Fibroblast of lung (primary cell): Measurements from ENCODE around the gene WDR48. TPM values are rescaled to one million over a fixed set of nuclear protein-coding genes. Genes with fewer than 3 reads are reported as not detected.

Source experiments
- DNase-seq, 2 donors: peaks; one replicate each; pipeline versions ENCODE4 v3.0.0 to v3.0.0-alpha.2; 2010; ENCODE audit warnings: low read depth in 2 of 2
- H2AFZ ChIP-seq: 2 replicates; pipeline ENCODE4 v1.5.1; 2012; ENCODE audit warnings: low read length, control low read depth, inconsistent platforms
- H3K27ac ChIP-seq: 2 replicates; pipeline ENCODE4 v1.5.1; 2011; ENCODE audit warnings: low read length, control low read depth; ENCODE audit not compliant: insufficient read depth
- H3K27me3 ChIP-seq: 2 replicates; pipeline ENCODE4 v1.5.1; 2011; ENCODE audit warnings: mild to moderate bottlenecking, low read length; ENCODE audit not compliant: control insufficient read depth, insufficient read depth
- H3K36me3 ChIP-seq: 2 replicates; pipeline ENCODE4 v1.5.1; 2011; ENCODE audit warnings: low read length; ENCODE audit not compliant: control insufficient read depth, insufficient read depth
- H3K4me1 ChIP-seq: 2 replicates; pipeline ENCODE4 v1.5.1; 2011; ENCODE audit warnings: low read length; ENCODE audit not compliant: control insufficient read depth, insufficient read depth; ENCODE audit errors: extremely low read depth
- H3K4me2 ChIP-seq: 2 replicates; pipeline ENCODE4 v1.5.1; 2011; ENCODE audit warnings: low read length, control low read depth; ENCODE audit not compliant: insufficient read depth; ENCODE audit errors: extremely low read depth
- H3K4me3 ChIP-seq, 4 experiments: fragments of 200-600 bp in 1 of 4; sonication (generic) in 1 of 4; replicated peaks in 1 of 4; 2 replicates each; pipeline ENCODE4 v1.5.1; 2011 to 2016; ENCODE audit warnings: low read length in 4 of 4, low read depth in 3 of 4, mild to moderate bottlenecking in 3 of 4, control low read depth in 2 of 4, inconsistent platforms in 1 of 4, mixed read lengths in 1 of 4; ENCODE audit not compliant: insufficient read depth in 1 of 4; ENCODE audit errors: control extremely low read depth in 1 of 4
- H3K79me2 ChIP-seq: 2 replicates; pipeline ENCODE4 v1.5.1; 2012; ENCODE audit warnings: mild to moderate bottlenecking, low read length, inconsistent platforms; ENCODE audit not compliant: control insufficient read depth, insufficient read depth
- H3K9ac ChIP-seq: 2 replicates; pipeline ENCODE4 v1.5.1; 2011; ENCODE audit warnings: mild to moderate bottlenecking, low read length, control low read depth; ENCODE audit not compliant: insufficient read depth
- H3K9me3 ChIP-seq: 2 replicates; pipeline ENCODE4 v1.5.1; 2012; ENCODE audit warnings: low read depth, low read length; ENCODE audit not compliant: control insufficient read depth, insufficient read depth
- H4K20me1 ChIP-seq: 2 replicates; pipeline ENCODE4 v1.5.1; 2011; ENCODE audit warnings: low read length; ENCODE audit not compliant: control insufficient read depth, insufficient read depth; ENCODE audit errors: extremely low read depth
- CTCF ChIP-seq, 2 donors: IDR thresholded peaks in 1 of 2; conservative IDR thresholded peaks in 1 of 2; 1 replicate in 1 of 2; 2 replicates in 1 of 2; pipeline ENCODE4 v1.5.1; 2011 to 2012; ENCODE audit warnings: low read length in 2 of 2, control low read depth in 1 of 2, inconsistent platforms in 1 of 2, low read depth in 1 of 2, mild to moderate bottlenecking in 1 of 2
- EZH2 ChIP-seq: IDR thresholded peaks from 2 replicates; pipeline ENCODE4 v1.5.1; 2012; ENCODE audit warnings: low read length, control low read depth, mild to moderate bottlenecking; ENCODE audit errors: missing control alignments
- polyA plus RNA-seq, 2 donors: library from polyadenylated mRNA; depleted of rRNA in 1 of 2; stranded (reverse) in 1 of 2; unstranded in 1 of 2; fragments of >200 nt; gene quantifications; 2 replicates each; pipeline ENCODE4 v1.2.1, GENCODE V29; 2011 to 2012; ENCODE audit warnings: missing spikeins in 1 of 2
- total RNA-seq: library from RNA; depleted of rRNA; stranded (reverse); fragments of >200 nt; gene quantifications from 2 replicates; pipeline ENCODE4 v1.2.1, GENCODE V29; 2014

The WDR48 gene
- total and polyA plus RNA-seq, 2 donors (not counting 1 experiment from before 2014, with no cell fraction given) = 35.1 to 44.9 TPM

GRCh38 chr3:39137435-39137936 lies 85.7 kb downstream of the WDR48 start:
- no peak for DNase-seq
- H3K79me2 ChIP-seq = peaks cover 4% of the 10 kb centered on the region
- H3K27ac ChIP-seq = no peak overlapping the region
- H3K36me3 ChIP-seq = peaks cover under 1% of the 10 kb centered on the region
- TF ChIP-seq EZH2 = no peak
- no peak for TF ChIP-seq CTCF (conservative IDR thresholded peaks at IDR 0.05 in 1 of 2, IDR thresholded peaks at IDR 0.05 in 1 of 2; ENCODE audit: low read depth in 1 of 2, low read length in 2 of 2)
- H3K4me1 ChIP-seq = no peaks in the 10 kb centered on the region
- no peak overlapping the region for H3K9ac ChIP-seq
- no peak overlapping the region for H3K4me3 ChIP-seq
- H3K9me3 ChIP-seq = no peaks in the 10 kb centered on the region
- no peak overlapping the region for H3K4me2 ChIP-seq
- H3K27me3 ChIP-seq = no peaks in the 10 kb centered on the region
- no peaks in the 10 kb centered on the region for H4K20me1 ChIP-seq
- H2AFZ ChIP-seq = no peak overlapping the region

GRCh38 chr3:39137991-39138803 lies 86.4 kb downstream of the WDR48 start:
- Histone ChIP-seq H3K9ac (no peak overlapping the region), H2AFZ (no peak overlapping the region), H3K9me3 (no peaks in the 10 kb centered on the region), H3K79me2 (peaks cover 4% of the 10 kb centered on the region), H3K36me3 (peaks cover 7% of the 10 kb centered on the region), H3K4me3 (no peak overlapping the region), H3K27me3 (no peaks in the 10 kb centered on the region), H3K4me2 (no peak overlapping the region), H3K4me1 (no peaks in the 10 kb centered on the region), H3K27ac (no peak overlapping the region), H4K20me1 (no peaks in the 10 kb centered on the region)
- no peak for DNase-seq
- TF ChIP-seq CTCF (conservative IDR thresholded peaks at IDR 0.05 in 1 of 2, IDR thresholded peaks at IDR 0.05 in 1 of 2; ENCODE audit: low read depth in 1 of 2, low read length in 2 of 2) = no peak
- TF ChIP-seq EZH2 = no peak

- peaks cover 7% of the 10 kb centered on the region for H3K79me2 ChIP-seq
- H3K4me2 ChIP-seq = no peak overlapping the region
- no peaks in the 10 kb centered on the region for H4K20me1 ChIP-seq
- DNase-seq = peak in 1 of 2 donors; percentile 51
- peaks cover 14% of the 10 kb centered on the region for H3K36me3 ChIP-seq
- H3K4me3 ChIP-seq = no peak overlapping the region
- no peak overlapping the region for H3K9ac ChIP-seq
- H3K9me3 ChIP-seq = no peaks in the 10 kb centered on the region
- H3K27me3 ChIP-seq = no peaks in the 10 kb centered on the region
- H3K27ac ChIP-seq = no peak overlapping the region
- H2AFZ ChIP-seq = no peak overlapping the region
- no peak for TF ChIP-seq CTCF (conservative IDR thresholded peaks at IDR 0.05 in 1 of 2, IDR thresholded peaks at IDR 0.05 in 1 of 2; ENCODE audit: low read depth in 1 of 2, low read length in 2 of 2)
- no peak for TF ChIP-seq EZH2
- no peaks in the 10 kb centered on the region for H3K4me1 ChIP-seq
Measured at GRCh38 chr3:39138804-39139415, 87.1 kb downstream of the WDR48 start.
